ENCODE results near the gene MMP2.

DNA sequence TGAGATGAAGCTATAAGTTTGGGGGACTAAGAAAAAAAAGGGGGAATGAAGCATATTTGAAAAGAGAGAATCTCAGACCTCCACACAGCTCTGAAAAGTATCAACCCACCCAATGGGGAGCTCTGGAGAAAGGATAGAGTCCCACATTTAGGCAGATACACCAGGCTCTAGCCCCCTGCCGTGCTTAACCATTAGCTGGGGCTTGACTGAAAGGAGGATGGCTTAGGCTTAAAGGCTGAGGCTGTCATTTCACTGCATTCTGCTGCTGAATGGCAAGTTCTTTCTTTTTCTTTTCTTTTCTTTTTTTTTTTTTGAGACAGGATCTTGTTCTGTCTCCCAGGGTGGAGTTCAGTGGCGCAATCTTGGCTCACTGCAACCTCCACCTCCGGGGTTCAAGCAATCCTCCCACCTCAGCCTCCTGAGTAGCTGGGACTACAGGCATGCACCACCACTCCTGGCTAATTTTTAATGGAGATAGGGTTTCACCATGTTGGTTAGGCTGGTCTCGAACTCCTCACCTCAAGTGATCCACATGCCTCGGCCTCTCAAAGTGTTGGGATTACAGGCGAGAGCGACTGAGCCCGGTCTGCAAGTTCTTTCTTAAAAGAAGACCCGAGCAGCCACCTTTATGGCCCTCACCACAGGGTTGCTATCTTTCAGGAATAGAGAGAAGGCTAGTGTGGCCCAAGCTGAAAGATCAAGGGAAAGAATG is 9.0 kb upstream of the MMP2 start:
- TF ChIP-seq CTCF (IDR thresholded peaks at IDR 0.05), result no peak
- no peak for TF ChIP-seq POLR2A (IDR thresholded peaks at IDR 0.05)
- no peak for TF ChIP-seq POLR2AphosphoS5 (IDR thresholded peaks at IDR 0.05)
